AG20443 (cell line): ENCODE results near the gene KRT83.
"Not testable (repeated sequence)": the region's sequence is repeated elsewhere in the genome, so short reads cannot be mapped to it uniquely, and the experiment has no call there.

Source experiments
- DNase-seq: peaks from one replicate; pipeline ENCODE4 v3.0.0; 2012; ENCODE audit warnings: low spot score, mixed read lengths

KRT83 gene

DNA sequence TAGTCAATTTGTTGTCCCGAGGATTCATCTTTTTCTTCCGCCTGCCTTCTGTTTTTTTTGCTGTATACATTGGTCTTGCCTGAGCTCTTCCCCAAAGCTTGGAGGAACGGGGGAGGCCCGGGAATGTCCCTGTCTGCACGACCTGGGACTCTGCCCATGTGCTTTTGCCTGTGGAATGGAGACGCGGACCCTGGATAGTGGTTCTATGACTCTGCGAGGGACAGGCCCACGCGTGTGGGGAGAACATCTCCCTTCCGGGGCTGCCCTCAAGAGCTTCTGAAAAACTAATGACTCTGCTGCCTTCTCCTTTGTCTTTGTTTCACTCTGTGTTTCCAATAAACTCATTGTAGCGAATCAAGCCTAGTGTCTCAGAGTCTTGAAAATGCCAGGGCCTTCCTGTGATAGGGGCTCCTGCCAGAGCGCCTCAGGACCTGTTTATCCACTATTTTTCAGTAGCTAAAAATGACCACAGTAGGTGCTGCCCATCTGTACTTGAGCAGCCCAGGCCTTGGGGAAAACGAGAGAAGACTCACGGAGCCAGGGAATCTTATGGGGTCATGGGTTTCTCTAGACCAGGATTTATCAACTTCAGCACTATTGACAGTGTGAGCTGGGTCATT lies 12.3 kb downstream of the KRT83 start:
- DNase-seq: no peak

DNA sequence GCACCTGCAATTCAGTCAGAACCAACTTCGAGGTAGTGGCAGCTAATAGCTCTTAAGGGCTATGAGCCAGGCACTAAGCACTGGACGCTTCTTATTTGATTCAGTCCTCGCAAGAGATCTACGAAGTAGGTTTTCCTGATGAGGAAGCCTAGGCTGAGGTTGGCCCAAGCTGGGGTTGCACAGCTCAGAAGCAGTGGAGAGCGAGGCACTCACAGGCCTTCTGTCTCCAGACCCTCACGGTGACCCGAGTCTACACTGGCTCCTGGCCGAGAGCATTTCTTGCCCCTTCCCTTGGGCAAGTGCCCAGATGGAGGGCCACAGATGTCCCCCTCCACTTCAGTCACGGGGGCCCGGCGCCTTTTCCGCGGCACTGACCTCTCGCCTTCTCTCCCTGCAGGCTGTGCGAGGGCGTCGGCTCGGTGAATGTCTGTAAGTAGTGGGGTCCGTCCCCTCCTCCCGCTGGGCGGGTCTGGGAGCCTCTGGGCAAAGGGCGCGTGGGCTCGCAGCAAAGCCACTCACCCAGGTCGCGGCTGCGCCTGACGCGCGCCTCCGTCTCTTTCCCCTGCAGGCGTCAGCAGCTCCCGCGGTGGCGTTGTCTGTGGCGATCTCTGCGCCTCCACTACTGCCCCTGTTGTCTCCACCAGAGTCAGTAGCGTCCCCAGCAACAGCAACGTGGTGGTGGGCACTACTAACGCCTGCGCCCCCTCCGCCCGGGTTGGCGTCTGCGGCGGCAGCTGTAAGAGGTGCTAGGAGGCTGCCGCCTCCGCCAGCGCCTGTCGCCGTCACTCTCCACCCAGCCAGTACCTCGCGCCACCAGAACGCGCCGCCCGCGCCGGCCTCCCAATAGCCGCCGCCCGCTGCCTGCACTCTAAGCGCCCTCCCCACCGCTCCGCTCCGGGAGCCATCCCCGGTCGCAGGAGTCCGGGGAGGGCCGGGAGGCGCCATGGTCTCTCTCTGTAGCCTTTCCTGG lies 13.1 kb downstream of the KRT83 start:
- DNase-seq: peak; percentile 87

DNA sequence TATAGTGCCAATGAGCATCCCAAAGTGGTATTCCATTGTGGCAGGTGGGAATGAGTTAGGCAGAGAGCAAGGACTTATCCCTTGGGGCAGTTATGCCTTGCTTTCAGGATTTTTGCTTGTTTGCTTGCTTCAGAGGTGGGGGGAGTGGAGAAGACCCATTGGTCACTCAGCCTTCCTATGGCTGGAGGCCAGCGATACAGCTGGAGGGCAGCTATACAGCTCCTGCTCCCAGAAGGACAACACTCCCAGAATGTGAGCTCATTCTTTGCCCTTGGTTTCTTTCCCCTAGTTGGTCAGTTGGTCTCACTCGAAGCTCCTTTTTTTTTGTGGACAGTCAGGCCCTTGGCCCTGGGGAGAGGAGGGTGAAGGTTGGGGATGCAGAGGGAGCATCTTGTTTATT lies 14.5 kb downstream of the KRT83 start:
- DNase-seq: no peak

DNA sequence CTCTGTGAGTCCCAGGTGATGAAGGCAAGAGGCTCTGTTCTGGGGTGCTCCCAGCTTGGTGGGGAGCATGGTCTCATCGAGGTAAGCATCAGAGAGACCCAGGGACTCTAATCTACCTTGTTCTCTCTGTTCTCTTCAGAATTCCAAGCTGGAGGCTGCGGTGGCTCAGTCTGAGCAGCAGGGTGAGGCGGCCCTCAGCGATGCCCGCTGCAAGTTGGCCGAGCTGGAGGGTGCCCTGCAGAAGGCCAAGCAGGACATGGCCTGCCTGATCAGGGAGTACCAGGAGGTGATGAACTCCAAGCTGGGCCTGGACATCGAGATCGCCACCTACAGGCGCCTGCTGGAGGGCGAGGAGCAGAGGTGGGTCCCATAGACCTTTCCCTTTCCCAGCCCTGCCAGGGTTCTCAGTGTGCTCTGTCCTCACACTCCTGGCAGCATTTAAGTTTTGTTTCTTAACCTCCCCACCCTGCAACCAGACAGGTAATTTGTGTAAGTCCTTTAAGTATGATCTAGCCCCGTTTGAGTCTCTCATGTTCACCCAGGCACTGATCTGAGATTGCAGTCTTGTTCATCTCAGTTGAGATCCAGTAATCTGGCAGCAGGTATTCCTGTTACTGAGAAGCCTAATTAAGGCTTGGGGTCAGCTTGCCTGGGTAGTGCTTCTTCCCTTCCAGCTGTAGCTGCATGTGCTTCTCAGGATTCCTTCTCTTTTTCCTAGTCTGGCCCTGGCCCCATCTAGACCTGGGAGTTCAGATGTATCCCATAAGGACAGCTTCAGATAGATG lies 15.1 kb downstream of the KRT83 start:
- no peak for DNase-seq

DNA sequence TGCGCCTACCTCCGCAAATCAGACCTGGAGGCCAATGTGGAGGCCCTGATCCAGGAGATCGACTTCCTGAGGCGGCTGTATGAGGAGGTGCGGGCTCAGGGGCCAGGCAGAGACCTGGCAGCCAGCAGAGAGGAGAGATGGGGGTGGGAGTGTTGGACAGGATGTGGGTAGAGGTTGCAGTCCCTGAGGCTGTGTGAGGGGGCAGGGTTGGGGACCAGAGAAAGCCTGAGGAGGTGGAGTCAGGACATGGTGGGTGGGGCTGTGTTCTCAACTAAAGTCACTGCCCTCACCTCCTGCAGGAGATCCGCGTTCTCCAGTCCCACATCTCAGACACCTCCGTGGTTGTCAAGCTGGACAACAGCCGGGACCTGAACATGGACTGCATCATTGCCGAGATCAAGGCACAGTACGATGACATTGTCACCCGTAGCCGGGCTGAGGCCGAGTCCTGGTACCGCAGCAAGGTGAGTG lies 16.2 kb downstream of the KRT83 start:
- DNase-seq: not testable (repeated sequence)

DNA sequence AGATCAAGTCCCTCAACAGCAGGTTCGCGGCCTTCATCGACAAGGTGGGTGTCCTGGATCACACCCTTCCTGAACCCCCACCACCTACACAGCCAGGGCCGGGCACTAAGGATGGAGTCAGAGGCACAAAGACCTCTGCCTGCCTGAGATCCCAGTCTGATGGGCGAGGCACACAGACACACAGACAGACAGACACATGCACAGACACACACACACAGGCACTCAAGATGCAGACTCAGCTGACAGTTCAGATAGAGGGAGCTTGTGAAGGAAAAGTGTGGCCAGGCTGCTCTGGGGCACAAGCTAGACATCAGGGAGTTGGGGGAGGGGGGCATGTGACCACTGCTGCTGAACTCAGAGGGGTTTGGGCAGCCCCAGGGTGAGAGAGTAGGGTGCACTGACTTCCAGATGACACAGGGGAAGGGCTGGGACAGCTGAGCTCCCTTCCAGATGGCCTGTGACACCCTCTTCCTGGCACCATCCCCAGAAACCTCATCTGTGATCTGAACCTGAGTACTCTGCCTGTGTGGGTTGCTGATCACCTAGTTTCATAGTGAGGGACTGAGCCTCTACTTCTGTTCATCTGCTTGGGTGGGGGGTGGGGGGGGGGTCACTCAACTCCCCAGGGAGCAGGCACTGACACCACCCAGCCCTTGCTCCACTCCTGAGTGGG lies 18.8 kb downstream of the KRT83 start:
- not testable (repeated sequence) for DNase-seq

DNA sequence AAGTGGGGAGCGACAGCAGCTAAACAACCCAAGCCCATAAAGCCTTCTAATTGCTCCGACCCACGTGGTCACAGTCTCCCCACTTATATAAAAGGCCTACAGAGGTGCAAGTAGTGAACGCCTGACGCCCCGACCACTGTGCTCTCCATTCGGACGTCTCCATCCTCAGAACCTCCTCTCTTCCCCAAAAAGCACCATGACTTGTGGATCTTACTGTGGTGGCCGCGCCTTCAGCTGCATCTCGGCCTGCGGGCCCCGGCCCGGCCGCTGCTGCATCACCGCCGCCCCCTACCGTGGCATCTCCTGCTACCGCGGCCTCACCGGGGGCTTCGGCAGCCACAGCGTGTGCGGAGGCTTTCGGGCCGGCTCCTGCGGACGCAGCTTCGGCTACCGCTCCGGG lies 19.5 kb downstream of the KRT83 start:
- DNase-seq: not testable (repeated sequence)

DNA sequence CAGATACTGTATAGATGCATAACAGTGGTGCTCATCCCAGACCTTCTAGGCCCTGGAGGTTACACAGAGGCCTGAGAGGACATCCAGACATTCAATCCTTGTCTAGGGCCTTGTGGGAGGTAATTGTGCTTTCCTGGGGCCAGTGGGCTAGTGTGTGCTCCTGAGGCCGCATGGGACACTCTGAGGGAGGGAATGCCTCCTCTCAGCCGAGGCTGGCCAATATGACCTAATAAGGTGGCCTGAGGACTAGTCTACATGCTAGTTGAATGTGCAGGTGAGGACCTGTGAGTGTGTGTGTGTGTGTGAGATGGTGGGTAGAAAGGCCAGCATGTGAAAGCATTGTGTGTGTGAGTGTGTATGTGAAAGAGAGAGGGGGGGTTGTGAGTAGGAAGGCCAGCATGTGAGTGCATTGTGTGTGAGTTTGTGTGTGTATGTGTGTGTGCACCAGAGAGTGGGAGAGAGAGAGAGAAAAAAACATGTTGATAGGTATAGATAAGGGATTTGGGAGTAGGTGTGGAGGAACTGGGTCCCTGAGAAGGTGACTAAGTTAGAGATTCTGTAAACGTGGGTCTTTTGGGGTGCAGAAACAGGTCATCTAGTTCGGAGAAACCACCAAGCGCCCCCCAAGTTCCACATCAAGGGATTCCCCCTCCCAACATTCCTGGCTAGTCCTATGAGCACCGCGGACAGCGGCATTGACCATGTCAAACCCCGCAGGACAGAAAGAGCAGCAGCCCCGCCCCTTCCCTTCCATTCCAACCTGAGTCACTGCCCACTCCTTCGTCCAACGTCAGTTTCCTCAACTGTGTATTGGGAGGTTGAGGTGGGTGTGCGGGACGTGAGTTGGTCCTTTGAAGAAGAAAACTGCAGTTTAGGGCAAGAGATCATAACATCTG lies 20.2 kb downstream of the KRT83 start:
- DNase-seq: no peak

DNA sequence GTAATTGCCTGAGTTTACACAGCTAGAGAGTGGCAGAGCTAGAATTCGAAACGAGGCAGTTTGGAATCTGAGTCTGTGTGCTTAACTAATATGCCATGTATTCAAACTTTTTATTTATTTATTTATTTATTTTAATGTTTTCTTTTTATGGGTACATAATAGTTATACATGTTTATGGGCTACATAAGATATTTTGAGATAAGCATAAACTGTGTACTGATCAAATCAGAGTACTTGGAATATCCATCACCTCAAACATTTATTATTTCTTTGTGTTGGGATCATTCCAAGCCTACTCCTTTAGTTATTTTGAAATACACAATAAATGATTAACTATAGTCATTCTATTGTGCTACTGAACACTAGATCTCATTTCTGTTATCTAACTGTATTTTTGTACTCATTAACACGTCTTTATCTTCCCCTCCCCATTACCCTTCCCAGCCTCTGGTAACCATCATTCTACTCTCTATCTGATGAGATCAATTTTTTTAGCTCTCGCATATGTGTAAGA lies 22.5 kb downstream of the KRT83 start:
- DNase-seq: no peak

DNA sequence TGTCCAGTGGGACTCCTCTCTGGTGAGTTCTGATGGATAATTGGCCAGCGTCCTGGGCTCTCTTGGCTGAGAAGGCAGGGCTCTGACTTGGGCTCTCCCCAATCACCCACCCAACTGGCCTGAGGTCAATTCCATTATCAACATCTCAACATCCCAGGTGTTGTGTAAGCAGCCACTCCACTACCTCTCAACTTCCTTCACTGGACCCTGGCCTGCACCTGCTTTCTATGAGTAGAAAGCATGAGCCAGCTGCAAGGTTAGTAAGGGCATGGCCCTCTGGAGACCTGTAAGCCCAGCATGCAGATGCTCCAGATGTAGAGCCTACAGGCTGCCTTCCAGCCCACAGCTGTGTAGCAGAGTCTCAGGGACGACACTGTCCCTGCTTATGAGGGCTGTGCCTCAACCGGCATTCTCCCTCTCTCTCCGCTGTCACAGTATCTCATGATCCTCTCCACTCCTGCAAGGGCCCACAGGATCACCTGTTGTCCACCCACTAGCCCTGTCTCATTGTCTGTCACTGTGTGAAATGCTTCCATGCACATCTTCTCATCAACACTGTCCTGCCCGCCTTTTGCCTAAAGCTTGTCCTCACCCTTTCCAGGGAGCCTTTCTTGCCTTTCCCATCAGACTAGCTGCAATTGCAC lies 24.5 kb downstream of the KRT83 start:
- DNase-seq: no peak

DNA sequence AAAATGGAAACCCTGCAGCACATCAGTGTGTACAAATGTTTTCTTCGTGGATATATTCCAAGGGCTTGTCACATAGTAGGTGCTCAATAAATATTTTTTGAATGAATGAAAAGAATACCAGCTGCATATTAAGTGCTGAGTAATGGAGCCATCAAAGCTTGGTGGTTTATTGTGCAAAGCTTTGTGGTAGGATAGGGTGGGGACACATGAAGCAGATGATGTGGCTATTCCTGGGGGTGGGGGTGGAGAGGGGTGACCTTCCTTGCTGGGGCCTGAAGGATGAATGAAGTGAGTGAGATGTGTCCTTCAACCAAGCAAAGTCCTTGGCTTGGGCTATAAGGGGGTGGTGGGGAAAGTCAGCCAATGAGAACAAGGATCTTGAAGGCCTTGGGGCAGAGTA lies 25.5 kb downstream of the KRT83 start:
- peak; percentile 50 for DNase-seq

DNA sequence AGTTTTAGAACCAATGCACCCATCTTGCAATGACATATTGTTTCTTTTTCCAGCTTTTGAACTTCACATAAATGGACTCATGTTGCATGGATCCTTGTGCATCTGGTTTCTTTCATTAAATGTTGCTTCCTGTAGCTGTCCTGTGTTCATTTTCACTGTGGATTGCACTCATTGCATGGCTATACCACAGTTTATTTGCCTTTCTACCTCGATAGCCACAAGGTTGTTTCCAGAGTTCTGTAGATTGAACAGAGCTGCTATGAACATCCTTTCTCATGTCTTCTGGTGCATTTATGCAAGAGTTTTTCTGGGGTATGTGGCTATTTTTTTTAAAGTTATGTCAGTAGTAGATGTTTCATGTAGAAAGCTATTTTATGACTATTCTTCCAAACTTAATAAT lies 26.4 kb downstream of the KRT83 start:
- no peak for DNase-seq

DNA sequence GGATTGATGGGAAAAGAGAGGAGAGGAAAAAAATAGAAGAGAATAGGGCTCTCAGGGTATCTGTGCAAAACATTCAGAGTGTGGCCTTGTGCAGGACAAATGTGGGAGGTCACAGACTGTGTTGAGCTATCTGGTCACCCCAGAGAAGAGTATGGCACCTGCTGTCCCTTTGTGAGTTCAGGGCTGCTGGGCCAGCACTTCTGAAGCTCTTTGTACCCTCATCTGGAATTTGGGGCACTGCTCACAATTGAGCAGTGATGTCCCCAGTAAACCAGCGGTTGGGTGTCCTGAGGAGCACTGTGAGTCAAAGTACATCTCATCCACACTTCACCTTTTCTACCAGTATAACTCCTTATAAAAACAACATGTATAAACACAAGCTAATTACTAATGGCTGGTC lies 27.3 kb downstream of the KRT83 start:
- DNase-seq: no peak

DNA sequence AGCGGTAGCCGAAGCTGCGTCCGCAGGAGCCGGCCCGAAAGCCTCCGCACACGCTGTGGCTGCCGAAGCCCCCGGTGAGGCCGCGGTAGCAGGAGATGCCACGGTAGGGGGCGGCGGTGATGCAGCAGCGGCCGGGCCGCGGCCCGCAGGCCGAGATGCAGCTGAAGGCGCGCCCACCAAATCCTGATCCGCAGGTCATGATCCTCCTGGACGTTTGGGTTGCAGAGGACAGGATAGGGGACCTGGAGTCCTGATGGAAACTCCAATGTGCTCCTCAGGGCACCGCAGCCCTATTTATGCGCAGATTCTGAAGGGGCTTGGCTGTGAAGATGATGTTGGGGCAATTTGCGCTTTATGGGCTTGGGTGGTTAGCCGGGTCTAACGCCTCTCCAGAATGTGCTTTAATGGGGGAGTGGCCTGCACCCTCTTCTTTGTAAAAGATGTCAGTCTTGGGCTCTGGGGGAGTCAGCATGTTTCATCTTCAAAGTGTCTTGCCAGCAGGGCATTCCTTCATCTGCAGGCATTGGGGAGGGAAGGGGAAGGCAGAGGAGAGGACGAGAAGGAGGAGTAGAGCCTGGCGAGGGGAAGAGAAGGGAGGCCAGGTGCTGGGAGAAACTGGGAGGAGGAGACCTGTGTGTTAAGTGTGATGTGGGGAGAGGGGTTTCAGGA lies 29.8 kb downstream of the KRT83 start, which contains the start of gene KRT81:
Gene KRT81 (minus strand): TSS at position 268 of the 669 bp plus-strand sequence. CDS start 69 bp downstream, at position 199.
- no peak for DNase-seq

DNA sequence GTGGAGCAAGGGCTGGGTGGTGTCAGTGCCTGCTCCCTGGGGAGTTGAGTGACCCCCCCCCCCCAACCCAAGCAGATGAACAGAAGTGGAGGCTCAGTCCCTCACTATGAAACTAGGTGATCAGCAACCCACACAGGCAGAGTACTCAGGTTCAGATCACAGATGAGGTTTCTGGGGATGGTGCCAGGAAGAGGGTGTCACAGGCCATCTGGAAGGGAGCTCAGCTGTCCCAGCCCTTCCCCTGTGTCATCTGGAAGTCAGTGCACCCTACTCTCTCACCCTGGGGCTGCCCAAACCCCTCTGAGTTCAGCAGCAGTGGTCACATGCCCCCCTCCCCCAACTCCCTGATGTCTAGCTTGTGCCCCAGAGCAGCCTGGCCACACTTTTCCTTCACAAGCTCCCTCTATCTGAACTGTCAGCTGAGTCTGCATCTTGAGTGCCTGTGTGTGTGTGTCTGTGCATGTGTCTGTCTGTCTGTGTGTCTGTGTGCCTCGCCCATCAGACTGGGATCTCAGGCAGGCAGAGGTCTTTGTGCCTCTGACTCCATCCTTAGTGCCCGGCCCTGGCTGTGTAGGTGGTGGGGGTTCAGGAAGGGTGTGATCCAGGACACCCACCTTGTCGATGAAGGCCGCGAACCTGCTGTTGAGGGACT lies 30.6 kb downstream of the KRT83 start:
- not testable (repeated sequence) for DNase-seq

DNA sequence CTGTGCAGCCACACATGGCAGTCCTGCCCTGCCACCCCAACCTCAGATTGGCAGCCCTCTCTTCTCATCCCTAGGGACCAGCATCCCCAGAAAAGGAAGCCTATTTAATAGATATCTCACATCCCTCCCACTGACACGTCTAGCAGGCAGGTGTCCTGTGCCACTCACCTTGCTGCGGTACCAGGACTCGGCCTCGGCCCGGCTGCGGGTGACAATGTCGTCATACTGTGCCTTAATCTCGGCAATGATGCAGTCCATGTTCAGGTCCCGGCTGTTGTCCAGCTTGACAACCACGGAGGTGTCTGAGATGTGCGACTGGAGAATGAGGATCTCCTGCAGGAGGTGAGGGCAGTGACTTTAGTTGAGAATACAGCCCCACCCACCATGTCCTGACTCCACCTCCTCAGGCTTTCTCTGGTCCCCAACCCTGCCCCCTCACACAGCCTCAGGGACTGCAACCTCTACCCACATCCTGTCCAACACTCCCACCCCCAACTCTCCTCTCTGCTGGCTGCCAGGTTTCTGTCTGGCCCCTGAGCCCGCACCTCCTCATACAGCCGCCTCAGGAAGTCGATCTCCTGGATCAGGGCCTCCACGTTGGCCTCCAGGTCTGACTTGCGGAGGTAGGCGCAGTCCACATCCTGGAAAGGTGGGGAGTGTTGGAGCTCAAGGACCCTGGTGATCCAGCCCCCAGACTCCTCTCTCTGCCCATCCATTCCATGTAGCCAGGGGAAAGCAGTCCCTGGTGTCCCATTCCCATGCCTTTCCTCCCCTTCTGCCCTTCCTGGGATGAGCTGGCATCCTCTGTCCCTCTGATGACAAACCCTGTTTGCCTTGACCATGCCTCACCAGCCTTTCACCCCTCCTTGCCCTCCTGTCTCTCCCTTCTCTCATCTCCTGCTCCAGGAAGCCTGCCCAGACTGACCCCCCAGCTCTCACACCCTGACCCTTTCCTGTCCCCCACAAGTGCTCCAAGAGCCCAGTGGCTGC lies 33.1 kb downstream of the KRT83 start:
- not testable (repeated sequence) for DNase-seq
